HG03354 (cell line): ENCODE measurements around the gene APOE.
"Not testable (repeated sequence)": the region's sequence is repeated elsewhere in the genome, so short reads cannot be mapped to it uniquely, and the experiment has no call there.

Source experiments
- ATAC-seq: cut with Tn5 transposase; IDR thresholded peaks from one replicate; pipeline ENCODE4 v1.9.1; 2021; ENCODE audit warnings: mild to moderate bottlenecking; ENCODE audit not compliant: unreplicated experiment, poor library complexity, severe bottlenecking

APOE gene

DNA sequence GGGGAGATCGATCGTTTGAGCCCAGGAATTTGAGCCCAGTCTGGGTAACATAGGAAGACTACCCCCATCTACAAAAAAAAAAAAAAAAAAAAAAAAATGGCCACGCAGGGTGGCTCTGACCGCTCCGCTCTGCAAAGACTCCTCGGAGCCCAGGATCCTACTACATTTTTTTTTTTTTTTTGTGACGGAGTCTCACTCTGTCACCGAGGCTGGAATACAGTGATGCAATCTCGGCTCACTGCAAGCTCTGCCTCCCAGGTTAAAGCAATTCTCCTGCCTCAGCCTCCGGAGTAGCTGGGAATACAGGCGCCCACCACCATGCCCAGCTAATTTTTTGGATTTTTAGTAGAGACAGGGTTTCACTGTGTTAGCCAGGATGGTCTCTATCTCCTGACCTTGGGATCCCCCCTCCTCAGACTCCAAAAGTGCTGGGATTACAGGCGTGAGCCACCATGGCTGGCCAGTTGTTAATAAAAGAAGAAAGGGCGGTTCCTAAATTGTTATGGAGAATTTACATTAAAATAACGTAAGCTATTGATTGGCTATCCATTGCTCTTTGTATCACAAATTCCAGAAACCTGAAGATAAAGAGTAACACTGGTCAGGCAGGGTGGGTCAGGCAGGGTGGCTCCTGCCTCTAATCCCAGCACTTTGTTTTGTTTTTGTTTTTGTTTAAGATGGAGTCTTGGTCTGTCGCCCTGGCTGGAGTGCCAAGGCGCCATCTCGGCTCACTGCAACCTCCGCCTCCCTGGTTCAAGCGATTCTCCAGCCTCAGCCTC lies 22.8 kb upstream of the APOE start:
- ATAC-seq = not testable (repeated sequence)

DNA sequence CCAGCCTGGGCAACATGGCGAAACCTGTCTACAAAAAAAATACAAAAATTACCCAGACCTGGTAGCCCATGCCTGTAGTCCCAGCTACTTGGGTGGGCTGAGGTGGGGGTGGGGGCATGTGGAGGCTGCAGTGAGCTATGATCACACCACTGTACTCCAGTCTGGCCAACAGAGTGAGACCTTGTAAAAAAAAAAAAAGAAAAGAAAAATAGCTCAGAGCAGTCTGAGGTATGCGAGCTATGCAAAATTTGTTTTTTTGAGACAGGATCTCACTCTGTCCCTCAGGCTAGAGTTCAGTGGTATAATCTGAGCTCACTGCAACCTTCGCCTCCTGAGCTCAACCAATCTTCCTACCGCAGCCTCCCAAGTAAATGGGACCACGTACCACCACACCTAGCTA lies 21.7 kb upstream of the APOE start:
- no peak for ATAC-seq

DNA sequence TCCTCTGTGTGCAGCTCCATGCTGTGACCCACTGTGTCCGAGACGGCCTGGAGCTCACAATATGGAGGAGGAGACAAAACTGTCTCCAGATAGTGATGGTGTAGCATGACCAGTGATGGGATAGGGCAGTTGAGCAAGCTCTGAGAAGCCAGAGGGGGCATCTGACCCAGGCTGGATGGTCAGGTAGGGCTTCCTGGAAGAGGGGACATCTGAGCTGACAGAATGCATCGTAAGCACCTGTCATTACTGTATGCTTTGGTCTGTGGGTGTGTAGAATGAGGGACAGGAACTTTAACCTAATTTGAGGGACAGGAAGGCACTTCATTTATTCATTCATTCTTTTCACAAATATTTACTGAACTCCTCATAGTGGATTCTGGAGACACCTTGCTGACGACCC lies 21.0 kb upstream of the APOE start:
- ATAC-seq = no peak

DNA sequence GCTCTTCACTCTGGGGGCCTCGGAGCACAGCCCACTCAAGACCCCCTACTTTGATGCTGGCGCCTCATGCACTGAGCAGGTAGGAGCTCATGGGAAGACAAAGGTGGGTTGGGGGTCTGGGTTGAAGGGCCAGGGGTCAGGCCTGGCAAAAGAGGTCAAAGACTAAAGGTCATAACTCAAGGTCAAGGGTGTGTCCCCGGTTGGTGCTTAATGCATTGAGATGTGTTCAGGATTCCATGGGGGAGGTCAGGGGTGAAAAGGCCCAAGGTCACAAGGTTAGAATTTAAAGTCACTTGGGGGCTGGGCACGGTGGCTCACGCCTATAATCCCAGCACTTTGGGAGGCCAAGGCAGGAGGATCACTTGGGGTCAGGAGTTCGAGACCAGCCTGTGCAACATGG lies 19.5 kb upstream of the APOE start:
- ATAC-seq = no peak

DNA sequence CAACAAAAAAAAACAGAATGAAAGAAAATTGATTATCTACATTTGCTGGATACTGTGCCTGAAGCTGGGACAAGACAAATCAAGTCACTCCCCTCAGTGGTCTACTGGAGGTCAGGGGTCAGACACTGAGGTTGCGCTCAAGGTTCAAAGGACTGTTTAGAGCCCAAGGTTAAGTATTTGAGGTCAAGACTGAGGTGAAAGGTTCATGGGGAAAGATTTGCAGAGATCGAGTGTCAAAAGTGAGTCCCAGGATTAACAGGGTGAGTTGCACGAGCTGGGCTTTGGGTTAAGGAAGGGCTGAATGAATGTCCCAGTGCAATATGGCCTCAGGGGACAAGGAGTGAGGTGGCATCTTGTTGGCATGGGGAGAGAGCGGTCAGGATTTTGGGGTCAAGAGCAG lies 17.9 kb upstream of the APOE start:
- ATAC-seq = no peak

DNA sequence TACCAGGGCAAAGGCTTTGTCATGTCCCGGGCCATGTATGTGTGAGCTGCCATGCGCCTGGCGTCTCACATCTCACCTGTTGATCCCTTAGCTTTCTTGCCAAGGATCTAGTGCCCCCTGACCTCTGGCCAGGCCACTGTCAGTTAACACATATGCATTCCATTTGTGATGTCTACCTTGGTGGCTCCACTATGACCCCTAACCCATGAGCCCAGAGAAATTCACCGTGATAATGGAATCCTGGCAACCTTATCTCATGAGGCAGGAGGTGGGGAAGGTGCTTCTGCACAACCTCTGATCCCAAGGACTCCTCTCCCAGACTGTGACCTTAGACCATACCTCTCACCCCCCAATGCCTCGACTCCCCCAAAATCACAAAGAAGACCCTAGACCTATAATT lies 17.3 kb upstream of the APOE start:
- ATAC-seq = not testable (repeated sequence)

DNA sequence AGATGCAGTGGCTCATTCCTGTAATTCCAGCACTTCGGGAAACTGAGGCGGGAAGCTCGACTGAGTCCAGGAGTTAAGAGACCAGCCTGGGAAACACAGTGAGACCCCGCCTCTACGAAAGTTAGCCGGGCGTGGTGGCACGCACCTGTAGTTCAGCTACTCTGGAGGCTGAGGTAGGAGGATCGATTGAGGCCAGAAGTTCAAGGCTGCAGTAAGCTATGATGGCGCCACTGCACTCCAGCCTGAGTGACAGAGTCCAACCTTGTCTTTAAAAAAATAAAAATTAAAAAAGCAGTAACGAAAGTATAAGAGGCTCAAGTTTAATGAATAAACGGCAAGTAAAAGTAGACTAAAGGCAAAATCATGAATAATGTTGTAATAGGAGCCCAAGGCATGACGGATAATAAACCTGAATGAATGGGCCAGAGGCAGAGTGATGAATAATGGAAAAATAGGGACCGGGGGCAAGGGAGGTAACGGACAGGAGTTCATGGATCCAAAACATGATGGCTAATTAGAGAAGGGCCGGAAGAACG lies 15.7 kb upstream of the APOE start:
- ATAC-seq = no peak

DNA sequence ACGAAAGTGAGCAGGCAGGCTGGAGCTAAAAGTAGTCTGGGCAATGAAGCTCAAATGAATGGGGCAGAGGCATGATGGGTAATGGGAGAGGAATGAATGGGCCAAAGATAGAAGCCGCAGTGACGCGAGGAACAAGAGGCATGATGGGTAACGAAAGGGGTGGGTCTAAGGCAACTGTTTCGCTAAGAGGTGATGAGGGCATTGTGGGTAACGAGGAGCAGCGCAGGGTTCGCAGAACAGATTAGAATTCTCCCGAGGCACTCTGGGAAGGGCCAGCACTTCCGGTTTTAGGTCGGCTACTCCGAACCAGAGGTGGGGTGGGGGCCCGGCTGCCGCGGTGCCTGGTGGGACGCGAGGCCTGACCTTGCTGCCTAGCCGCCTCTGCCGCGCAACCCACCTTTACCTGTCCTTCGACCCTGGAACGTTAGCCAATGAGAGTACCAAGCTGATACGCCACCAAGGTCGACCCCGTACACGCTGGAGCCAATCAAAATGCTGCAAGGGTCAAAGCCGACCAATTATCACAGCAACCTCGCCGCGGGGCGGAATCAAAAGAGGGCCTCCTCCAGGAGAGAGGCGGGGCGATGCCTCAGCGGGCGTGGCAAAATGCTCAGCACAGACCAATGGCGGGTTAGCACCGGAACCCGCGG lies 15.1 kb upstream of the APOE start:
- peak; percentile 81 for ATAC-seq

DNA sequence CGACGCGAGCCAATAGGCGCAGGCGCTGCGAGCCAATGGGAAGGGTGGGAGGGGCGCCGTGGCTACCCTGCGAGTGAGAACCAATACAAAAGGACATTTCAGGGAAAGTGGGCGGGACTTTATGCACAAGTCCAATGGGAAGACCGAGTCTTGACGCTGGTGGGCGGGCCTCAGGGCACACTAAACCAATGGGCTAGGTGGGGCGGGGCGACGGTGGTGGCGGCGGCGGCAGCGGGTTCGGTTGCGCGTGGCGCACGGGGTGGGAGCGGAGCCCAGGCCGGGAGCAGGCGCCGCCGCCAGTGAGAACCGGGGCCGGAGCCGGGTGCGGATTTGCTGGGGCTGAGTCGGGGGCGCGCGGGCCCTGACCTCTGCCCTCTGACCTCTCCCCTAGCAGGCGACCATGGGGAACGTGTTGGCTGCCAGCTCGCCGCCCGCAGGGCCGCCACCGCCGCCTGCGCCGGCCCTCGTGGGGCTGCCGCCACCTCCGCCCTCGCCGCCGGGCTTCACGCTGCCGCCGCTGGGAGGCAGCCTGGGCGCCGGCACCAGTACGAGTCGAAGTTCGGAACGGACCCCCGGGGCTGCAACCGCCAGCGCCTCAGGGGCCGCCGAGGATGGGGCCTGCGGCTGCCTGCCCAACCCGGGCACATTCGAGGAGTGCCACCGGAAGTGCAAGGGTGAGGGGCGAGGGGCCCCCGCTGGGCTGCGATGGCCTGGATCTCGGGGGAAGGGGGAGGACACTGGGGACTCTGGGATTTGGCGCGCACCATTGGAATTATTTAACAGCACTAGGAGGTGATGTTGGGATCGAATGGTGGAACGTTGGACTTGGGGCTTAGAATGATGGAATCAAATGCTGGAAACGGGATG lies 14.3 kb upstream of the APOE start, which contains the start of gene TOMM40:
Gene TOMM40 (plus strand): TSS at position 239 of the 867 bp plus-strand sequence. CDS start 162 bp downstream, at position 401.
- peak; percentile 72 for ATAC-seq

DNA sequence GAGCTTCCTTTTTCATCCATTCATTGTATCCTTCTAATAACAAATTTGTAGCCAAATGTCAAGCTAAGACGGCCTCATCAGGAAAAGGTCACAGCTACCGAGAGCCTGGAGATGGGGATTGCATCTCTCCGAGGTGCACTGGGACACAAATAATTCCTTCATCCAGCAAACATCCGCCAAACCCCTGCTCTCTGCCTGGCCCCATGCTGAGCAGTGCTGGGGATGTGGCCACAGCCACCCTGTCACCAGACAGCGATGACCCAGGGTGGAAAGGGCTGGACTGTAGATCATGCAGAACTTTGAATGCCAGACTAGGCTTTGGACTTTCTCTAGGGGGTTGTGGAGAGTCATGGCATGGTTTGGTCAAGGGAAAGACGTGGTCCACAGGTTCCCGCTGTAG lies 12.7 kb upstream of the APOE start:
- ATAC-seq = no peak

DNA sequence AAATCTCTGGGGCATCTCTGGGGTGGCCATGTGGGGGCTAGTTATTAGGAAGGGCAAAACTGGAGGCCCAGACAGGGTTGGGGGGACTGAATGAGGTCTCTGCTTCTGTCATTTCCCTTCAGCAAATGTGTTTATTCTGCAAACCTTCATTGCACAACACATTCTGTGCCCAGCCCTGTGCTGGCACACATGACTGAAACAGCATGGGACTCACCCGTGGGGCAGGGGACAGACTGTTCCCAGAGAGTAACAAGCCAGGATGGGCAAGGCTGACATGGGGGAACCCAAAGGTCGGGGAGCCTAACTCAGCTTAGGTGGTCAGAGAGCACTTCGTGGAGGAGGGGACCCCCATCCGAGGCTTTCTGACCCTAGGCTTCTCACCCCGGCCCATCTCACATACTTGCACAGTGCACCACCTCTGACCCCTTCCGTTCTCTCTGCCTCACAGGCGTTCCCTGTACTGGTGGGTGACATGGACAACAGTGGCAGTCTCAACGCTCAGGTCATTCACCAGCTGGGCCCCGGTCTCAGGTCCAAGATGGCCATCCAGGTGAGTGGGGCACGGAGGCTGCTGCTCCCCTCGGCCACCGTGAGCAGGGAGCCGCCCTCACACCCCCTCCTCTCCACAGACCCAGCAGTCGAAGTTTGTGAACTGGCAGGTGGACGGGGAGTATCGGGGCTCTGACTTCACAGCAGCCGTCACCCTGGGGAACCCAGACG lies 12.1 kb upstream of the APOE start:
- no peak for ATAC-seq

DNA sequence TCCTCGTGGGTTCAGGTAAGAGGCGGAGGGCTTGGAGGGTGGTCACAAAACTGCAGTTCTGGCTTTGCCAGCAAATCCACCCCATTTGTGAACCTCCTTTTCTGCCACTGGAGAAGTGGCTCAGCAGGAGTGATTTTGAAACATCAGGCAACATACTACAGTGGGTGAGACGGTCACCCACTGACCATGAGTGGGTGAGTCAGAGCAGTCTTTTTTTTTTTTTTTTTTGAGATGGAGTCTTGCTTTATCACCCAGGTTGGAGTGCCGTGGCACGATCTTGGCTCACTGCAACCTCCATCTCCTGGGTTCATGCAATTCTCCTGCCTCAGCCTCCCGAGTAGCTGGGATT lies 11.6 kb upstream of the APOE start:
- no peak for ATAC-seq

DNA sequence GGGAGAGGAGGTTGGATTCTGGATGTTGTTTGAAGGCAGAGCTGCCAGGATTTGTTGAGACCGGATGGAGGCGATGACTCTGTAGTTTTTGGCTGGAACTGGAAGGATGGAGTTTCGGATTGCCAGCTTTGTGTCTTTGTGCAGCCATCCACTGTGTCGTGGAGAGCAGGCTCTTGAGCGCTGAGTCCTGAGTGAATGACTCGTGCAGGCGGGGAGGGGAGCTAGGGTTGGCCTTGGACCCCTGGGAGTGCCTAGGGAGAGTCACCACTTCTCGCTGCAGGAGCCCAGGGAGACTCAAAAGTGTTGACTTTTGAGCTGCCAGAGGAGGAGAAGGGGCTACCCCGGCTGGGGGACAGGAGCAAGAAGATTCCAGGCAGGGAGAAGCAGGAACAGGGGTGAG lies 10.7 kb upstream of the APOE start:
- no peak for ATAC-seq

DNA sequence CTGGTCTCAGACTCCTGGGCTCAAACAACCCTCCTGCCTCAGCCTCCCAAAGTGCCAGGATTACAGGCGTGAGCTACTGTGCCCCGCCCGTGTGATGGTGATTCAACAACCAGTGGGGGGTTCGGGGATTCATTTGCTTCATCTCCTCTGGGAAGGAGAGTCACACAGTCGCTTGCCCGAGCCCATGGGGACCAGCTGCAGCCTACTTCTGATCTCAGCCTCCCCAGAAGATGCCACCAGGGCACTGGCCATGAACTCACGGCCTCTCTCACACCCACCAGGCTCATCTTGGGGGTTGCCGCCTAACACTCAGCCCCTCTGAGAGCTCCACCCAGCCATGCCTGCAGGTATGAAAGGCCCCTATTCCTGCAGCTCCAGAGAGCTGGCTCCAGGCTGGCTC lies 7.8 kb upstream of the APOE start:
- no peak for ATAC-seq

DNA sequence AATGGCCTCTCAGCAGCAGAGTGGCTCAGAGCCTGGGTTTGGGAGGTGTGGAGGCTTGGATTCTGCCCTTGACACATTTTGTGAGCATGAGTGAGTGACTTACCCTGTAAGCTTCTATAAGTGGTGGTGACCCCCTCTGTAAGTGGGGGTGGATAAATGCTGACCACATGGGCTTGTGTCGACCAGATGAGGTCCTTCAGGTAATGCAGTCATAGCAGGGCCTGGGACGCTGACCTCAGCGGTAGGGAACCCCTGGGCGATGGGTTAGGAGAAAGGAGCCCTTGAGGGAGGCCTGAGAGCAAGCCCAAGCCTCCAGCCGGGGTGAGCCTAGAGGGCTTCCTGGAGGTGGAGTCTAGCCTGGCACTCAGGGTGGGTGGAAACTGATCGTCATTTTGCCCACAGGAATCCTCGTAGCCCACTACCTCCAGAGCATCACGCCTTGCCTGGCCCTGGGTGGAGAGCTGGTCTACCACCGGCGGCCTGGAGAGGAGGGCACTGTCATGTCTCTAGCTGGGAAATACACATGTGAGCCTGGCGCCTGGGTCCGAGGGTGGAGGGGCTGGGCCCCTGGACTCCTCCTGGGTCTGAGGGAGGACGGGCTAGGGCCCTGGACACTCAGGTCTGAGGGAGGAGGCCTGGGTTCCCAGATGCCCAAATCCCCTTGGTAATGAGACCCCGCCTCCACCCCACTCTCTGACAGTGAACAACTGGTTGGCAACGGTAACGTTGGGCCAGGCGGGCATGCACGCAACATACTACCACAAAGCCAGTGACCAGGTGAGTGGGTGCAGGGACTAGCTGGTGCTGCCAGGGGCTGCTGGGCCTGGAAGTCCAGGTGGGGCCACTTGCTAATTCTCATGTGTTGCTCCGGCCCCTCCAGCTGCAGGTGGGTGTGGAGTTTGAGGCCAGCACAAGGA lies 5.0 kb upstream of the APOE start:
- ATAC-seq = no peak

DNA sequence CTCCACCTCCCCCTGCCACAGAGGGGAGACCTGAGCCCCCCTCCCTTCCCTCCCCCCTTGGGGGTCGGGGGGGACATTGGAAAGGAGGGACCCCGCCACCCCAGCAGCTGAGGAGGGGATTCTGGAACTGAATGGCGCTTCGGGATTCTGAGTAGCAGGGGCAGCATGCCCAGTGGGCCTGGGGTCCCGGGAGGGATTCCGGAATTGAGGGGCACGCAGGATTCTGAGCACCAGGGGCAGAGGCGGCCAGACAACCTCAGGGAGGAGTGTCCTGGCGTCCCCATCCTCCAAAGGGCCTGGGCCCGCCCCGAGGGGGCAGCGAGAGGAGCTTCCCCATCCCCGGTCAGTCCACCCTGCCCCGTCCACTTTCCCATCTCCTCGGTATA lies 2.4 kb upstream of the APOE start:
- no peak for ATAC-seq

DNA sequence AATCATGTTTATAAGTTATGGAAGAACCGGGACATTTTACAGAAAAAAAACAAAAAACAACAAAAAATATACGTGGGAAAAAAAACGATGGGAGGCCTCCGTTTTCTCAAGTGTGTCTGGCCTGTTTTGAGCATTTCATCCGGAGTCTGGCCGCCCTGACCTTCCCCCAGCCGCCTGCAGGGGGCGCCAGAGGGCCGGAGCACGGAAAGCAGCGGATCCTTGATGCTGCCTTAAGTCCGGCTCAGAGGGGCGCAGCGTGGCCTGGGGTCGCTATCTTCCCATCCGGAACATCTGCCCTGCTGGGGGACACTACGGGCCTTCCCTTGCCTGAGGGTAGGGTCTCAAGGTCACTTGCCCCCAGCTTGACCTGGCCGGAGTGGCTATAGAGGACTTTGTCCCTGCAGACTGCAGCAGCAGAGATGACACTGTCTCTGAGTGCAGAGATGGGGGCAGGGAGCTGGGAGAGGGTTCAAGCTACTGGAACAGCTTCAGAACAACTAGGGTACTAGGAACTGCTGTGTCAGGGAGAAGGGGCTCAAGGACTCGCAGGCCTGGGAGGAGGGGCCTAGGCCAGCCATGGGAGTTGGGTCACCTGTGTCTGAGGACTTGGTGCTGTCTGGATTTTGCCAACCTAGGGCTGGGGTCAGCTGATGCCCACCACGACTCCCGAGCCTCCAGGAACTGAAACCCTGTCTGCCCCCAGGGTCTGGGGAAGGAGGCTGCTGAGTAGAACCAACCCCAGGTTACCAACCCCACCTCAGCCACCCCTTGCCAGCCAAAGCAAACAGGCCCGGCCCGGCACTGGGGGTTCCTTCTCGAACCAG lies 1.8 kb upstream of the APOE start:
- ATAC-seq = no peak

DNA sequence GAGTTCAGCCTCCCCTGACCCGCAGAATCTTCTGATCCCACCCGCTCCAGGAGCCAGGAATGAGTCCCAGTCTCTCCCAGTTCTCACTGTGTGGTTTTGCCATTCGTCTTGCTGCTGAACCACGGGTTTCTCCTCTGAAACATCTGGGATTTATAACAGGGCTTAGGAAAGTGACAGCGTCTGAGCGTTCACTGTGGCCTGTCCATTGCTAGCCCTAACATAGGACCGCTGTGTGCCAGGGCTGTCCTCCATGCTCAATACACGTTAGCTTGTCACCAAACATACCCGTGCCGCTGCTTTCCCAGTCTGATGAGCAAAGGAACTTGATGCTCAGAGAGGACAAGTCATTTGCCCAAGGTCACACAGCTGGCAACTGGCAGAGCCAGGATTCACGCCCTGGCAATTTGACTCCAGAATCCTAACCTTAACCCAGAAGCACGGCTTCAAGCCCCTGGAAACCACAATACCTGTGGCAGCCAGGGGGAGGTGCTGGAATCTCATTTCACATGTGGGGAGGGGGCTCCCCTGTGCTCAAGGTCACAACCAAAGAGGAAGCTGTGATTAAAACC lies 1.1 kb upstream of the APOE start:
- ATAC-seq = no peak
